Testis (tissue), 2 donors: ENCODE measurements around the gene PRKG1.

Source experiments
- POLR2A ChIP-seq: fragments of 450-650 bp; IDR thresholded peaks from one replicate; pipeline ENCODE4 v1.6.1; 2017; ENCODE audit warnings: antibody characterized with exemption, mild to moderate bottlenecking, moderate library complexity
- TF ChIP-seq, protein P1 (sequence below), 3 experiments: fragments of 450-650 bp in 2 of 3; fragments of 200-600 bp in 1 of 3; sonication (generic) in 1 of 3; IDR thresholded peaks; one replicate each; pipeline ENCODE4 v1.5.1; 2016 to 2019; ENCODE audit warnings: antibody characterized with exemption in 3 of 3, mild to moderate bottlenecking in 2 of 3, moderate library complexity in 1 of 3

DNA sequence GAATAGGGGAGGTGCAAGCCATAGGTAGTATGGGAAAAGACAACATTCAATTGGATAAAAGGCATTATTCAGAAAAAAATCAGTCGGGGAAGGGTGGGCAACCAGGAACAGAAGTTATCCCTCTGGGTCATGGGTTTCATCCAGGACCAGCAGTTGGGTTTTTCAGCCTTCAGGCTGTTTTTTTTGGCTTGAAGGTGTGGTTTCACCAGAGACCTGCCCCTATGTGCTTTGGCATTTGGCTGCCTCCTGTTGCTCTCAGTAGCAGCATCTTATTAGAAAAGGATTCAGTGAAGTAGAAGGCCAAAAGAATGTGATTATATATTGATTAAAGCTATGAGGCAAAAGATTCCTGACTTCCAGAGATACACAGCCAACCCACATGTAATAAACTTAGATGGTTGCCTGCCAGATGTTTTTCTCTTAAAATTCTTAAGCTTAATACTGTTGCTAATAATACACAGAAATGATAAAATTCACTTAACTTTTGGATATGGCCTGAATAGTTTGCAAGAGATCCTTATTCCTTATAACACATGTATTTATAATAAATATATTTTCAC, 876.8 kb downstream of the PRKG1 start:
- no peak for TF ChIP-seq POLR2A
- TF ChIP-seq, protein P1, sequence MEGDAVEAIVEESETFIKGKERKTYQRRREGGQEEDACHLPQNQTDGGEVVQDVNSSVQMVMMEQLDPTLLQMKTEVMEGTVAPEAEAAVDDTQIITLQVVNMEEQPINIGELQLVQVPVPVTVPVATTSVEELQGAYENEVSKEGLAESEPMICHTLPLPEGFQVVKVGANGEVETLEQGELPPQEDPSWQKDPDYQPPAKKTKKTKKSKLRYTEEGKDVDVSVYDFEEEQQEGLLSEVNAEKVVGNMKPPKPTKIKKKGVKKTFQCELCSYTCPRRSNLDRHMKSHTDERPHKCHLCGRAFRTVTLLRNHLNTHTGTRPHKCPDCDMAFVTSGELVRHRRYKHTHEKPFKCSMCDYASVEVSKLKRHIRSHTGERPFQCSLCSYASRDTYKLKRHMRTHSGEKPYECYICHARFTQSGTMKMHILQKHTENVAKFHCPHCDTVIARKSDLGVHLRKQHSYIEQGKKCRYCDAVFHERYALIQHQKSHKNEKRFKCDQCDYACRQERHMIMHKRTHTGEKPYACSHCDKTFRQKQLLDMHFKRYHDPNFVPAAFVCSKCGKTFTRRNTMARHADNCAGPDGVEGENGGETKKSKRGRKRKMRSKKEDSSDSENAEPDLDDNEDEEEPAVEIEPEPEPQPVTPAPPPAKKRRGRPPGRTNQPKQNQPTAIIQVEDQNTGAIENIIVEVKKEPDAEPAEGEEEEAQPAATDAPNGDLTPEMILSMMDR (IDR thresholded peaks at IDR 0.05) = no peak
